Measurements from ENCODE around the gene TPRX2.

DNA sequence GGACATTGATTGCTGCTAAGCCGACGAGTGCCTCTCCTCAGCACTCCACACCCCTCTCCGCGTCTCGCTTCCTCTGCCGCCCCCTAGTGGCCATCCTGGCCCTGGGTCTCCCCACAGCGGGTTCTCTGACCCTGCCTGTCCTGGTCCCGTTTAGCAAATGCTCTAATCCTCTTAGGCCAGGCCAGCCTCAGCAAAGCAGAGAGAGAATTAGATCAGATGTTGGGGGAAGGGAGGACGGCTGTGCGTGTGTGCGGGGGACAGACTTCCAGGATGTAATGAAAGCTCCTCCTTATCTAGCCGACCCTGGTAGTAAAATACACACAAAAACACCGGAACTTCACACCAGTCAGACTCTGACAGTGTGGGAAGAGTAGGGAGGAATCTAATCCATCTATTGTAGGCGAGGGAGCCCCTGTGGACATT, 4.5 kb downstream of the TPRX2 start:
- TF ChIP-seq, protein P1, sequence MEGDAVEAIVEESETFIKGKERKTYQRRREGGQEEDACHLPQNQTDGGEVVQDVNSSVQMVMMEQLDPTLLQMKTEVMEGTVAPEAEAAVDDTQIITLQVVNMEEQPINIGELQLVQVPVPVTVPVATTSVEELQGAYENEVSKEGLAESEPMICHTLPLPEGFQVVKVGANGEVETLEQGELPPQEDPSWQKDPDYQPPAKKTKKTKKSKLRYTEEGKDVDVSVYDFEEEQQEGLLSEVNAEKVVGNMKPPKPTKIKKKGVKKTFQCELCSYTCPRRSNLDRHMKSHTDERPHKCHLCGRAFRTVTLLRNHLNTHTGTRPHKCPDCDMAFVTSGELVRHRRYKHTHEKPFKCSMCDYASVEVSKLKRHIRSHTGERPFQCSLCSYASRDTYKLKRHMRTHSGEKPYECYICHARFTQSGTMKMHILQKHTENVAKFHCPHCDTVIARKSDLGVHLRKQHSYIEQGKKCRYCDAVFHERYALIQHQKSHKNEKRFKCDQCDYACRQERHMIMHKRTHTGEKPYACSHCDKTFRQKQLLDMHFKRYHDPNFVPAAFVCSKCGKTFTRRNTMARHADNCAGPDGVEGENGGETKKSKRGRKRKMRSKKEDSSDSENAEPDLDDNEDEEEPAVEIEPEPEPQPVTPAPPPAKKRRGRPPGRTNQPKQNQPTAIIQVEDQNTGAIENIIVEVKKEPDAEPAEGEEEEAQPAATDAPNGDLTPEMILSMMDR (IDR thresholded peaks at IDR 0.05): peak; percentile 98
- TF ChIP-seq HOXB13 (CRISPR knock-in tag; IDR thresholded peaks at IDR 0.05; ENCODE audit: low read depth) (no peak), SMC3 (IDR thresholded peaks at IDR 0.05) (peak; percentile 65), TP53 (CRISPR knock-in tag; IDR thresholded peaks at IDR 0.05) (no peak), POLR2A (IDR thresholded peaks at IDR 0.05; ENCODE audit: low read length) (no peak), KDM5A (IDR thresholded peaks at IDR 0.05) (no peak), EP300 (IDR thresholded peaks at IDR 0.05) (no peak), MYC (IDR thresholded peaks at IDR 0.05; ENCODE audit: borderline replicate concordance, low read length) (no peak)
- TF ChIP-seq, protein P2, sequence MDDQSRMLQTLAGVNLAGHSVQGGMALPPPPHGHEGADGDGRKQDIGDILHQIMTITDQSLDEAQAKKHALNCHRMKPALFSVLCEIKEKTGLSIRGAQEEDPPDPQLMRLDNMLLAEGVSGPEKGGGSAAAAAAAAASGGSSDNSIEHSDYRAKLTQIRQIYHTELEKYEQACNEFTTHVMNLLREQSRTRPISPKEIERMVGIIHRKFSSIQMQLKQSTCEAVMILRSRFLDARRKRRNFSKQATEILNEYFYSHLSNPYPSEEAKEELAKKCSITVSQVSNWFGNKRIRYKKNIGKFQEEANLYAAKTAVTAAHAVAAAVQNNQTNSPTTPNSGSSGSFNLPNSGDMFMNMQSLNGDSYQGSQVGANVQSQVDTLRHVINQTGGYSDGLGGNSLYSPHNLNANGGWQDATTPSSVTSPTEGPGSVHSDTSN (IDR thresholded peaks at IDR 0.05): no peak
- TF ChIP-seq, protein P3, sequence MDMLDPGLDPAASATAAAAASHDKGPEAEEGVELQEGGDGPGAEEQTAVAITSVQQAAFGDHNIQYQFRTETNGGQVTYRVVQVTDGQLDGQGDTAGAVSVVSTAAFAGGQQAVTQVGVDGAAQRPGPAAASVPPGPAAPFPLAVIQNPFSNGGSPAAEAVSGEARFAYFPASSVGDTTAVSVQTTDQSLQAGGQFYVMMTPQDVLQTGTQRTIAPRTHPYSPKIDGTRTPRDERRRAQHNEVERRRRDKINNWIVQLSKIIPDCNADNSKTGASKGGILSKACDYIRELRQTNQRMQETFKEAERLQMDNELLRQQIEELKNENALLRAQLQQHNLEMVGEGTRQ (IDR thresholded peaks at IDR 0.05): no peak
